K562 (cell line): ENCODE measurements around the gene ZBTB44. TPM values are rescaled to one million over a fixed set of nuclear protein-coding genes. Genes with fewer than 3 reads are reported as not detected.

ENCODE experiments used
- ATAC-seq: fragments of 200-7000 bp; cut with Tn5 transposase; 3 replicates; pipeline ENCODE4 v1.9.1; 2020; ENCODE audit warnings: moderate library complexity
- BruUV-seq: library from RNA; stranded (reverse); fragments of 400-500 nt; replicated peaks from 2 replicates; lab custom pipeline; 2021; lab: Mats Ljungman, UMichigan
- CTCF ChIA-PET: fragments of 300-600 bp; formaldehyde crosslinking; extraction: SDS; loops from one replicate; lab custom pipeline; 2021; ENCODE audit warnings: low intra/inter-chr PET ratio; lab: Yijun Ruan, JAX
- POLR2A ChIA-PET: fragments of 300-600, 350-650 bp; sonication (Branson Sonifier 250); formaldehyde crosslinking; extraction: SDS; loops from one replicate; lab custom pipeline; 2021; ENCODE audit warnings: antibody characterized with exemption, inconsistent platforms; lab: Yijun Ruan, JAX
- DNase-seq, 4 experiments: peaks; one replicate each; pipeline versions ENCODE4 v3.0.0 to v3.0.0-alpha.2; 2011 to 2018; ENCODE audit warnings: low spot score in 3 of 4, mixed read lengths in 3 of 4; ENCODE audit errors: extremely low read depth in 1 of 4
- FAIRE-seq: peaks from 2 replicates; lab custom pipeline; 2011; peaks lifted over from hg19 to GRCh38; lab: Jason Lieb, UNC
- H2AFZ ChIP-seq: 2 replicates; pipeline ENCODE4 v1.6.0; 2011; ENCODE audit warnings: low read depth, low read length, control low read depth, inconsistent platforms
- H3K27ac ChIP-seq: fragments of 200-600 bp; 3 replicates; pipeline ENCODE4 v1.8.0; 2011; ENCODE audit warnings: low read depth, mild to moderate bottlenecking, control low read depth, inconsistent platforms, low read length, moderate library complexity, mixed read lengths; ENCODE audit errors: extremely low read depth
- H3K27me3 ChIP-seq, 2 experiments: fragments of 300-600 bp in 1 of 2; 2 replicates in 1 of 2; 3 replicates in 1 of 2; pipeline versions ENCODE4 v1.6.0 to v1.8.0; 2011; ENCODE audit warnings: inconsistent platforms in 2 of 2, low read length in 2 of 2, mild to moderate bottlenecking in 1 of 2, mixed read lengths in 1 of 2, moderate library complexity in 1 of 2; ENCODE audit not compliant: control insufficient read depth in 2 of 2, insufficient read depth in 2 of 2
- H3K36me3 ChIP-seq: fragments of 300-600 bp; 3 replicates; pipeline ENCODE4 v1.8.0; 2011; ENCODE audit warnings: mild to moderate bottlenecking, low read length, inconsistent platforms; ENCODE audit not compliant: control insufficient read depth, insufficient read depth
- H3K4me1 ChIP-seq, 2 experiments: fragments of 200-600 bp in 1 of 2; replicated peaks in 1 of 2; 2 replicates in 1 of 2; 3 replicates in 1 of 2; pipeline versions ENCODE4 v1.5.1 to v1.8.0; 2011; ENCODE audit warnings: inconsistent platforms in 2 of 2, low read length in 2 of 2, mild to moderate bottlenecking in 1 of 2, mixed read lengths in 1 of 2, moderate library complexity in 1 of 2; ENCODE audit not compliant: control insufficient read depth in 2 of 2, insufficient read depth in 2 of 2
- H3K4me2 ChIP-seq: 2 replicates; pipeline ENCODE4 v1.6.1; 2011; ENCODE audit warnings: low read length, control low read depth, inconsistent platforms, mixed read lengths; ENCODE audit not compliant: insufficient read depth
- H3K4me3 ChIP-seq: fragments of 200-600 bp; sonication (generic), shearing (Covaris generic); 2 replicates; pipeline ENCODE4 v1.5.1; 2016; ENCODE audit warnings: control low read depth, inconsistent platforms
- H3K79me2 ChIP-seq: fragments of 200-600 bp; 3 replicates; pipeline ENCODE4 v1.8.0; 2011; ENCODE audit warnings: low read length, inconsistent platforms; ENCODE audit not compliant: control insufficient read depth, insufficient read depth
- H3K9ac ChIP-seq, 2 experiments: 2 replicates each; pipeline versions ENCODE4 v1.6.0 to v1.6.1; 2011; ENCODE audit warnings: low read depth in 2 of 2, low read length in 2 of 2, control low read depth in 1 of 2, inconsistent platforms in 1 of 2, mild to moderate bottlenecking in 1 of 2, mixed read lengths in 1 of 2; ENCODE audit not compliant: insufficient read depth in 1 of 2
- H3K9me1 ChIP-seq: one replicate; pipeline ENCODE4 v1.6.0; 2011; ENCODE audit warnings: inconsistent platforms, mild to moderate bottlenecking, low read length, moderate library complexity; ENCODE audit not compliant: control insufficient read depth, insufficient read depth
- H3K9me3 ChIP-seq: replicated peaks from 2 replicates; pipeline ENCODE4 v1.5.1; 2011; ENCODE audit warnings: low read depth, low read length, inconsistent platforms; ENCODE audit not compliant: control insufficient read depth, insufficient read depth
- H4K20me1 ChIP-seq: replicated peaks from 2 replicates; pipeline ENCODE4 v1.6.1; 2011; ENCODE audit warnings: low read length, inconsistent platforms, mixed read lengths; ENCODE audit not compliant: control insufficient read depth, insufficient read depth
- GTF2E2 ChIP-seq: fragments of 200-800 bp; sonication (Bioruptor generic); IDR thresholded peaks from 2 replicates; pipeline ENCODE4 v1.6.1; 2016; ENCODE audit warnings: missing genetic modification characterization, missing compliant biosample characterization
- KDM1A ChIP-seq, 2 experiments: fragments of 450-650 bp; IDR thresholded peaks; 2 replicates each; pipeline ENCODE4 v1.6.1; 2016; ENCODE audit warnings: mild to moderate bottlenecking in 2 of 2
- MECOM ChIP-seq: fragments of 250-450 bp; sonication (Bioruptor Pico); IDR thresholded peaks from 2 replicates; pipeline ENCODE4 v1.8.0; 2022; ENCODE audit warnings: inconsistent platforms
- PHTF2 ChIP-seq: fragments of 250-450 bp; sonication (Bioruptor Pico); IDR thresholded peaks from 2 replicates; pipeline ENCODE4 v1.5.0; 2021; ENCODE audit warnings: mild to moderate bottlenecking
- POLR2B ChIP-seq: fragments of 450-650 bp; IDR thresholded peaks from 2 replicates; pipeline ENCODE4 v1.6.1; 2018; ENCODE audit warnings: low read depth; ENCODE audit not compliant: partially characterized antibody
- PYGO2 ChIP-seq: fragments of 450-650 bp; IDR thresholded peaks from 2 replicates; pipeline ENCODE4 v1.6.1; 2016; ENCODE audit warnings: mild to moderate bottlenecking, missing genetic modification characterization, moderate library complexity, missing compliant biosample characterization
- RBFOX2 ChIP-seq: fragments of 200-400 bp; formaldehyde crosslinking; IDR thresholded peaks from 2 replicates; pipeline ENCODE4 v1.6.1; 2017; ENCODE audit warnings: low read depth, mild to moderate bottlenecking, low read length, moderate library complexity
- RBM15 ChIP-seq: fragments of 200-400 bp; formaldehyde crosslinking; IDR thresholded peaks from 2 replicates; pipeline ENCODE4 v1.6.1; 2018; ENCODE audit warnings: mild to moderate bottlenecking, low read length, moderate library complexity; ENCODE audit not compliant: insufficient read depth
- SETDB1 ChIP-seq: IDR thresholded peaks from one replicate; pipeline ENCODE4 v1.6.1; 2012; ENCODE audit warnings: low read length, control low read depth, inconsistent platforms
- SMARCA5 ChIP-seq: fragments of 450-650 bp; IDR thresholded peaks from 2 replicates; pipeline ENCODE4 v1.6.1; 2016
- WHSC1 ChIP-seq: IDR thresholded peaks from one replicate; pipeline ENCODE4 v1.6.1; 2012; ENCODE audit warnings: low read length, control low read depth, inconsistent platforms
- ZBTB2 ChIP-seq: fragments of 450-650 bp; IDR thresholded peaks from 2 replicates; pipeline ENCODE4 v1.6.1; 2016; ENCODE audit warnings: antibody characterized with exemption
- ZNF224 ChIP-seq: sonication (generic); formaldehyde crosslinking; IDR thresholded peaks from 2 replicates; pipeline ENCODE4 v1.8.0; 2022; ENCODE audit warnings: mild to moderate bottlenecking, missing genetic modification reagents
- ZNF384 ChIP-seq: IDR thresholded peaks from 2 replicates; pipeline ENCODE4 v1.6.1; 2012; ENCODE audit warnings: low read depth, low read length, improper control_type of control experiment
- WGBS: fragments of 100-300 bp; shearing (Covaris generic); methylation state at CpG from one replicate; pipeline ENCODE4 v1.1.6; 2016; ENCODE audit warnings: low coverage, mixed read lengths; ENCODE audit not compliant: insufficient coverage; ENCODE audit errors: missing lambda C conversion rate; 5-methylcytosine and 5-hydroxymethylcytosine counted together
- in situ Hi-C: fragments of 300-500 bp; cut with MboI; formaldehyde crosslinking; loops from 4 replicates; pipeline ENCODE4 v1.15.0; 2018; ENCODE audit warnings: inconsistent platforms, mixed read lengths
- intact Hi-C: fragments of 100-400 bp; cut with micrococcal nuclease; formaldehyde crosslinking; loops from 2 replicates; pipeline ENCODE4 v1.14.2; 2022
- polyA plus RNA-seq, 8 experiments: library from polyadenylated mRNA; depleted of rRNA in 4 of 8; stranded (reverse) in 5 of 8; unstranded in 3 of 8; fragments of >200 nt; fragmentation: Nextera tagmentation in 2 of 8; fragmentation: Illumina TruSeq in 1 of 8; extraction: Ambion mirVana in 2 of 8; extraction: Trizol in 1 of 8; gene quantifications; 2 replicates each; pipeline versions ENCODE4 v1.2.1 to v1.2.3, GENCODE V29; 2011 to 2014; ENCODE audit warnings: inconsistent platforms in 1 of 8, missing spikeins in 1 of 8
- total RNA-seq, 7 experiments: library from RNA; depleted of rRNA in 6 of 7; stranded (reverse); fragments of >200 nt in 6 of 7; fragmentation: Illumina TruSeq in 2 of 7; extraction: Trizol in 2 of 7; gene quantifications; 2 replicates each; pipeline versions ENCODE4 v1.2.1 to v1.2.3, GENCODE V29; 2011 to 2021; ENCODE audit warnings: low replicate concordance in 1 of 7
- TF ChIP-seq, protein P1 (sequence below): sonication (generic); formaldehyde crosslinking; IDR thresholded peaks from 2 replicates; pipeline ENCODE4 v1.8.0; 2022; ENCODE audit warnings: mild to moderate bottlenecking, missing genetic modification reagents, borderline replicate concordance

The ZBTB44 gene
- total and polyA plus RNA-seq, 9 of the 15 experiments (the other 6 are each of a cell fraction or from before 2014, with no cell fraction given) = 4.7 to 27.1 (median 17.3) TPM

- BruUV-seq = no TSS peak
- Histone ChIP-seq H3K27ac (no peak overlapping the region), H3K9me3 (no peaks in the 10 kb centered on the region), H3K79me2 (no peaks in the 10 kb centered on the region), H4K20me1 (no peaks in the 10 kb centered on the region), H3K9me1 (no peaks in the 10 kb centered on the region), H3K4me3 (no peak overlapping the region), H3K4me1 (no peaks in the 10 kb centered on the region), H3K27me3 (peaks cover 0 to 5% of the 10 kb centered on the region in 2 experiments; a peak in 4 of 5 replicates), H3K36me3 (no peaks in the 10 kb centered on the region), H3K4me2 (no peak overlapping the region), H2AFZ (no peak overlapping the region), H3K9ac (no peak overlapping the region)
- in situ Hi-C loops (no loop called here), intact Hi-C loops (no loop called here)
- POLR2A ChIA-PET = no interaction called here
- no peak for ATAC-seq
- no peak for DNase-seq
- CTCF ChIA-PET = no interaction called here
- no peak for FAIRE-seq
- WGBS = 98% methylated on average over 4 of the region's 4 CpGs
- no peak for TF ChIP-seq RBFOX2
- no peak for TF ChIP-seq MECOM (CRISPR knock-in tag)
- no peak for TF ChIP-seq SETDB1
- no peak for TF ChIP-seq WHSC1
- TF ChIP-seq POLR2B = no peak
- TF ChIP-seq PYGO2 (tag) = no peak
Measured at GRCh38 chr11:130227373-130227772, 87.3 kb downstream of the ZBTB44 start.

DNA sequence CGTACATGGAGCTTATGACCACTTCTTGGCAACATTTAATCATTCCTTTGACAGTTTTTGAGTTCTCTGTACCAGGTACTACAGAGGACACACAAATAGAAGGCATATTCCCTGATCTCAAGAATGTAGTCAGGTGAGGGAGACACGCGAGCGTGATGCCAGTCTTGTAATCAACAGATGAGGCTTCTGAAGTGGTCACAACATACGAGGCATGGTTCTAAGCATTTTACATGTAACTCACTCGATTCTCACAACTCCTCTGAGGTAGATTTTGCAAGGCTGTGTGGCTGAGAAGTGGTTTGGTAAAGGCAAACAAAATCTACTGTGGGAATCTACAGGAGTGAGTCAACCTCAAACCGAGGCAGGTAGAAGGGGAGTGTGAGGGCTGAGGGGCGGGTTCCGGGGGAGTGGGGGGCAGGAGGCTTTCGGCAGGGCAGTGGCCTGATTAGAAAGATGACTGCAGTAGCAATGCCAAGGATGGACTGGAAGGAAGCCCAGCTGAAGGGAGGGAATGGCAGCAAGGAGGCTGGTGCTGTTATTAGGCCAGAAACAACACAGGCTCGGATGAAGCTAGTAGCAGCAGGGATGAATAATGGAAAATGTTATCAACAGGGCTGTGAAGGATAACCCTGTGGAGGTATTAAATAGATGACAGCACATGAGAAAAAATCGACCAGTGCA, 91.3 kb downstream of the ZBTB44 start:
- Histone ChIP-seq H2AFZ (no peak overlapping the region), H3K36me3 (no peaks in the 10 kb centered on the region), H3K9me3 (no peaks in the 10 kb centered on the region), H3K9me1 (no peaks in the 10 kb centered on the region), H3K27me3 (peaks cover 17 to 35% of the 10 kb centered on the region in 2 experiments), H3K9ac (no peak overlapping the region), H3K4me1 (no peaks in the 10 kb centered on the region), H3K27ac (no peak overlapping the region), H4K20me1 (no peaks in the 10 kb centered on the region; the same call in none of the 2 replicates), H3K4me2 (no peak overlapping the region), H3K79me2 (no peaks in the 10 kb centered on the region), H3K4me3 (no peak overlapping the region)
- WGBS = 21% methylated on average over 12 of the region's 12 CpGs
- FAIRE-seq (no peak), DNase-seq (no peak), ATAC-seq (no peak)
- intact Hi-C loops = no loop called here
- BruUV-seq = no TSS peak
- POLR2A ChIA-PET = interaction anchor here (0.7 kb wide), 1 partner anchor 13 kb away, joined by 3 read pairs; no protein-coding TSS in a partner anchor
- in situ Hi-C loops = no loop called here
- CTCF ChIA-PET = no interaction called here
- TF ChIP-seq ZNF384 (no peak), KDM1A (IDR thresholded peaks at IDR 0.05) (no peak), RBM15 (no peak), GTF2E2 (no peak), SMARCA5 (no peak), ZBTB2 (no peak), PHTF2 (no peak), ZNF224 (CRISPR knock-in tag) (no peak)
- TF ChIP-seq, protein P1, sequence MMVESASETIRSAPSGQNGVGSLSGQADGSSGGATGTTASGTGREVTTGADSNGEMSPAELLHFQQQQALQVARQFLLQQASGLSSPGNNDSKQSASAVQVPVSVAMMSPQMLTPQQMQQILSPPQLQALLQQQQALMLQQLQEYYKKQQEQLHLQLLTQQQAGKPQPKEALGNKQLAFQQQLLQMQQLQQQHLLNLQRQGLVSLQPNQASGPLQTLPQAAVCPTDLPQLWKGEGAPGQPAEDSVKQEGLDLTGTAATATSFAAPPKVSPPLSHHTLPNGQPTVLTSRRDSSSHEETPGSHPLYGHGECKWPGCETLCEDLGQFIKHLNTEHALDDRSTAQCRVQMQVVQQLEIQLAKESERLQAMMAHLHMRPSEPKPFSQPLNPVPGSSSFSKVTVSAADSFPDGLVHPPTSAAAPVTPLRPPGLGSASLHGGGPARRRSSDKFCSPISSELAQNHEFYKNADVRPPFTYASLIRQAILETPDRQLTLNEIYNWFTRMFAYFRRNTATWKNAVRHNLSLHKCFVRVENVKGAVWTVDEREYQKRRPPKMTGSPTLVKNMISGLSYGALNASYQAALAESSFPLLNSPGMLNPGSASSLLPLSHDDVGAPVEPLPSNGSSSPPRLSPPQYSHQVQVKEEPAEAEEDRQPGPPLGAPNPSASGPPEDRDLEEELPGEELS = no peak
